ENCODE measurements around the gene GLIPR1L1. TPM values are rescaled to one million over a fixed set of nuclear protein-coding genes. Genes with fewer than 3 reads are reported as not detected.

Gene GLIPR1L1
- total and polyA plus RNA-seq, 2 of the 8 experiments (the other 6 are each of a cell fraction or from before 2014, with no cell fraction given) = 1.2 to 1.7 TPM

- no peak overlapping the region for H2AFZ ChIP-seq (ENCODE audit: low read length)
- H3K9me3 ChIP-seq (ENCODE audit: insufficient read depth in 2 of 2, low read depth in 1 of 2, low read length in 1 of 2) = no peaks in the 10 kb centered on the region
- no peak overlapping the region for H2BK20ac ChIP-seq (ENCODE audit: low read length)
- no peak overlapping the region for H4K8ac ChIP-seq (ENCODE audit: extremely low read depth, insufficient read depth, low read length)
- H3K4me3 ChIP-seq (ENCODE audit: extremely low read depth in 1 of 4, insufficient read depth in 2 of 4, low read depth in 3 of 4, low read length in 4 of 4) = no peak overlapping the region
- no peak overlapping the region for H3K27ac ChIP-seq (ENCODE audit: low read depth, low read length)
- no peaks in the 10 kb centered on the region for H3K79me2 ChIP-seq (ENCODE audit: control insufficient read depth in 1 of 2, insufficient read depth in 2 of 2, low read length in 2 of 2)
- no peak overlapping the region for H2BK5ac ChIP-seq (ENCODE audit: low read depth, low read length)
- no peak overlapping the region for H3K9ac ChIP-seq (replicated peaks in 1 of 4; ENCODE audit: extremely low read depth in 1 of 4, low read depth in 3 of 4, low read length in 3 of 4)
- no peak overlapping the region for H3K4ac ChIP-seq (replicated peaks; ENCODE audit: insufficient read length, low read depth, low read length)
- H4K5ac ChIP-seq (ENCODE audit: insufficient read length, low read depth, low read length) = no peak overlapping the region
- H3K4me1 ChIP-seq (replicated peaks in 1 of 4; ENCODE audit: control insufficient read depth in 3 of 4, insufficient read depth in 4 of 4, low read length in 3 of 4) = no peaks in the 10 kb centered on the region
- H2BK15ac ChIP-seq (ENCODE audit: low read length) = no peak overlapping the region
- POLR2A ChIA-PET (ENCODE audit: partially characterized antibody) = no interaction called here
- no peak overlapping the region for H2BK12ac ChIP-seq (ENCODE audit: low read depth, low read length)
- H3K23me2 ChIP-seq (ENCODE audit: low read depth, low read length) = no peaks in the 10 kb centered on the region
- no peak overlapping the region for H2BK120ac ChIP-seq (replicated peaks; ENCODE audit: low read depth, low read length)
- no peak overlapping the region for H3K4me2 ChIP-seq (ENCODE audit: insufficient read depth in 1 of 2, low read depth in 2 of 2, low read length in 2 of 2)
- no peak overlapping the region for H3K23ac ChIP-seq (ENCODE audit: insufficient read length)
- no peak for DNase-seq (ENCODE audit: low read depth in 1 of 2, low spot score in 2 of 2)
- CTCF ChIA-PET (ENCODE audit: partially characterized antibody) = interaction anchor here (1.2 to 2.1 kb wide), 2 partner anchors 23 to 70 kb away, joined by 3 to 7 read pairs; partner anchors contain the start of gene GLIPR1L2
- H3K14ac ChIP-seq (ENCODE audit: insufficient read length) = no peak overlapping the region
- H3K27me3 ChIP-seq (replicated peaks in 1 of 4; ENCODE audit: control insufficient read depth in 3 of 4, extremely low read depth in 1 of 4, insufficient read depth in 3 of 4, low read length in 3 of 4) = no peaks in the 10 kb centered on the region
- WGBS, 2 experiments (ENCODE audit: extremely low coverage in 1 of 2, insufficient coverage in 1 of 2, insufficient read length in 1 of 2, insufficient replicate concordance in 2 of 2, low coverage in 1 of 2, low lambda C conversion rate in 2 of 2, missing lambda C conversion rate in 1 of 2) = 75% methylated on average over 1 of the region's 1 CpG; no CpG with 5 or more reads in 1 of the 2 experiments
- no peak for FAIRE-seq
- no peak overlapping the region for H3K18ac ChIP-seq (ENCODE audit: extremely low read depth, low read length)
- TF ChIP-seq E2F6 (IDR thresholded peaks at IDR 0.05) (no peak), CTCF (IDR thresholded peaks at IDR 0.05; ENCODE audit: control extremely low read depth in 1 of 3, insufficient read depth in 1 of 3, low read depth in 1 of 3, low read length in 3 of 3) (no peak)
- no peaks in the 10 kb centered on the region for H4K20me1 ChIP-seq (replicated peaks in 1 of 2; ENCODE audit: control insufficient read depth in 1 of 2, insufficient read depth in 2 of 2, low read length in 2 of 2)
- H2AK5ac ChIP-seq (ENCODE audit: low read depth, low read length) = no peak overlapping the region
- H3K36me3 ChIP-seq (ENCODE audit: control insufficient read depth in 2 of 4, insufficient read depth in 4 of 4, low read length in 3 of 4) = no peaks in the 10 kb centered on the region
- no peaks in the 10 kb centered on the region for H3K79me1 ChIP-seq (ENCODE audit: low read depth, low read length)
- no peak overlapping the region for H4K91ac ChIP-seq (replicated peaks; ENCODE audit: insufficient read length, low read length)
- H3K56ac ChIP-seq (replicated peaks; ENCODE audit: insufficient read length, low read depth, low read length) = no peak overlapping the region
These were observed 80.2 kb downstream of the GLIPR1L1 start for GRCh38 chr12:75414671-75415070.
